Measurements from ENCODE around the gene CSRNP3. TPM values are rescaled to one million over a fixed set of nuclear protein-coding genes. Genes with fewer than 3 reads are reported as not detected.

The CSRNP3 gene
- total RNA-seq, 1 experiment from 2014 or later = not detected

GRCh38 chr2:165584126-165584654 lies 114.7 kb downstream of the CSRNP3 start:
- no TSS peak for BruUV-seq (replicated peaks)
- in situ Hi-C loops (cut with HindIII; ENCODE audit: low pct_unique_long_range_greater_than_20kb, low sequenced_read_pairs) = no loop called here
- TF ChIP-seq TCF7L2 (IDR thresholded peaks at IDR 0.05; ENCODE audit: low read depth, low read length) (no peak), SIN3A (IDR thresholded peaks at IDR 0.05; ENCODE audit: borderline replicate concordance, insufficient read depth, low read depth, low read length) (no peak), CTCF (IDR thresholded peaks at IDR 0.05) (no peak), REST (IDR thresholded peaks at IDR 0.05; ENCODE audit: insufficient read depth in 1 of 2, low read depth in 2 of 2, low read length in 1 of 2) (no peak), POLR2AphosphoS5 (IDR thresholded peaks at IDR 0.05; ENCODE audit: low read depth, low read length) (no peak)
- DNase-seq (ENCODE audit: low read depth, low spot score) = no peak
- no peak for ATAC-seq
- no peaks in the 10 kb centered on the region for H3K4me1 ChIP-seq (ENCODE audit: control insufficient read depth, insufficient read depth, low read length)
- CTCF ChIA-PET = no interaction called here
- H3K4me3 ChIP-seq (ENCODE audit: low read depth in 2 of 2, low read length in 2 of 2) = no peak overlapping the region
- no peak overlapping the region for H3K27ac ChIP-seq (ENCODE audit: low read length)
- H3K27me3 ChIP-seq (ENCODE audit: control insufficient read depth, insufficient read depth, low read length) = no peaks in the 10 kb centered on the region
- no peaks in the 10 kb centered on the region for H3K9me3 ChIP-seq (ENCODE audit: control insufficient read depth, insufficient read depth, low read depth, low read length)
- no peaks in the 10 kb centered on the region for H3K36me3 ChIP-seq (ENCODE audit: control insufficient read depth, insufficient read depth, low read length)
- intact Hi-C loops (cut with micrococcal nuclease; ENCODE audit: unreplicated experiment) = no loop called here
- POLR2A ChIA-PET = no interaction called here

- ChIA-PET CTCF (no interaction called here), POLR2A (no interaction called here)
- Histone ChIP-seq H3K4me1 (ENCODE audit: control insufficient read depth, insufficient read depth, low read length) (no peaks in the 10 kb centered on the region), H3K27me3 (ENCODE audit: control insufficient read depth, insufficient read depth, low read length) (no peaks in the 10 kb centered on the region), H3K27ac (ENCODE audit: low read length) (no peak overlapping the region), H3K4me3 (ENCODE audit: low read depth in 2 of 2, low read length in 2 of 2) (no peak overlapping the region), H3K36me3 (ENCODE audit: control insufficient read depth, insufficient read depth, low read length) (no peaks in the 10 kb centered on the region), H3K9me3 (ENCODE audit: control insufficient read depth, insufficient read depth, low read depth, low read length) (no peaks in the 10 kb centered on the region)
- BruUV-seq (replicated peaks) = no TSS peak
- in situ Hi-C loops (cut with HindIII; ENCODE audit: low pct_unique_long_range_greater_than_20kb, low sequenced_read_pairs) (no loop called here), intact Hi-C loops (cut with micrococcal nuclease; ENCODE audit: unreplicated experiment) (no loop called here)
- ATAC-seq = no peak
- DNase-seq (ENCODE audit: low read depth, low spot score) = no peak
- TF ChIP-seq POLR2AphosphoS5 (IDR thresholded peaks at IDR 0.05; ENCODE audit: low read depth, low read length) (no peak), CTCF (IDR thresholded peaks at IDR 0.05) (no peak), REST (IDR thresholded peaks at IDR 0.05; ENCODE audit: insufficient read depth in 1 of 2, low read depth in 2 of 2, low read length in 1 of 2) (no peak), TCF7L2 (IDR thresholded peaks at IDR 0.05; ENCODE audit: low read depth, low read length) (no peak), SIN3A (IDR thresholded peaks at IDR 0.05; ENCODE audit: borderline replicate concordance, insufficient read depth, low read depth, low read length) (no peak)
Measured at GRCh38 chr2:165586019-165586418, 116.5 kb downstream of the CSRNP3 start.

All from Panc1 (cell line).